SK-N-SH (cell line): ENCODE results near the gene FSTL5. TPM values are rescaled to one million over a fixed set of nuclear protein-coding genes. Genes with fewer than 3 reads are reported as not detected.

Source experiments
- CTCF ChIA-PET: fragments of 300-600, 350-600 bp; formaldehyde crosslinking; extraction: SDS; loops from one replicate; lab custom pipeline; 2021; lab: Yijun Ruan, JAX
- POLR2A ChIA-PET: fragments of 350-600 bp; sonication (Branson Sonifier 250); formaldehyde crosslinking; extraction: SDS; loops from one replicate; lab custom pipeline; 2020; ENCODE audit warnings: antibody characterized with exemption, inconsistent platforms; lab: Yijun Ruan, JAX
- DNase-seq: peaks from one replicate; pipeline ENCODE4 v3.0.0; 2012
- H2AFZ ChIP-seq: fragments of 200-600 bp; sonication (generic); 2 replicates; pipeline ENCODE4 v1.8.1; 2016; ENCODE audit warnings: antibody characterized with exemption, mild to moderate bottlenecking, low read depth
- H3F3A ChIP-seq: fragments of 200-600 bp; sonication (generic); replicated peaks from 2 replicates; pipeline ENCODE3; 2016; ENCODE audit warnings: antibody characterized with exemption, mild to moderate bottlenecking; ENCODE audit not compliant: insufficient read depth
- H3K27ac ChIP-seq, 2 experiments: fragments of 200-500 bp in 1 of 2; fragments of 200-600 bp in 1 of 2; sonication (Bioruptor generic) in 1 of 2; sonication (generic), shearing (Covaris generic) in 1 of 2; 2 replicates each; pipeline versions ENCODE4 v1.5.1 to v1.6.1; 2014 to 2016; ENCODE audit warnings: low read depth in 2 of 2, inconsistent platforms in 1 of 2, low read length in 1 of 2, mild to moderate bottlenecking in 1 of 2, mixed read lengths in 1 of 2
- H3K27me3 ChIP-seq: fragments of 200-600 bp; sonication (generic), shearing (Covaris generic); 2 replicates; pipeline ENCODE4 v1.6.1; 2016; ENCODE audit warnings: mixed run types; ENCODE audit not compliant: insufficient read depth
- H3K36me3 ChIP-seq, 2 experiments: fragments of 200-500 bp in 1 of 2; fragments of 200-600 bp in 1 of 2; sonication (Bioruptor generic) in 1 of 2; sonication (generic) in 1 of 2; replicated peaks in 1 of 2; 2 replicates each; pipeline versions ENCODE3 to v1.5.1; 2014 to 2016; ENCODE audit warnings: low read length in 1 of 2, mild to moderate bottlenecking in 1 of 2; ENCODE audit not compliant: insufficient read depth in 2 of 2, control insufficient read depth in 1 of 2
- H3K4me1 ChIP-seq, 2 experiments: fragments of 200-500 bp in 1 of 2; fragments of 200-600 bp in 1 of 2; sonication (Bioruptor generic) in 1 of 2; sonication (generic), shearing (Covaris generic) in 1 of 2; 2 replicates each; pipeline versions ENCODE4 v1.5.1 to v1.6.1; 2014 to 2016; ENCODE audit warnings: low read depth in 1 of 2, low read length in 1 of 2, mixed run types in 1 of 2; ENCODE audit not compliant: insufficient read depth in 2 of 2, control insufficient read depth in 1 of 2
- H3K4me2 ChIP-seq: fragments of 200-600 bp; sonication (generic), shearing (Covaris generic); 2 replicates; pipeline ENCODE4 v1.6.1; 2017; ENCODE audit warnings: mixed run types
- H3K4me3 ChIP-seq, 2 experiments: fragments of 200-500 bp in 1 of 2; fragments of 200-600 bp in 1 of 2; sonication (Bioruptor generic) in 1 of 2; sonication (generic), shearing (Covaris generic) in 1 of 2; 2 replicates each; pipeline versions ENCODE4 v1.5.1 to v1.8.1; 2014 to 2016; ENCODE audit warnings: low read depth in 2 of 2, inconsistent platforms in 1 of 2, low read length in 1 of 2, mild to moderate bottlenecking in 1 of 2, mixed read lengths in 1 of 2, moderate library complexity in 1 of 2
- H3K79me2 ChIP-seq: fragments of 200-600 bp; sonication (generic); 2 replicates; pipeline ENCODE4 v1.8.1; 2017; ENCODE audit warnings: mild to moderate bottlenecking; ENCODE audit not compliant: insufficient read depth
- H3K9ac ChIP-seq: fragments of 200-600 bp; sonication (generic); 2 replicates; pipeline ENCODE4 v1.6.1; 2017; ENCODE audit warnings: mixed run types
- H3K9me2 ChIP-seq: fragments of 200-600 bp; sonication (generic); 2 replicates; pipeline ENCODE4 v1.6.1; 2017; ENCODE audit warnings: mixed run types
- H3K9me3 ChIP-seq: fragments of 200-600 bp; sonication (generic); 2 replicates; pipeline ENCODE4 v1.6.1; 2017; ENCODE audit warnings: mixed run types, mild to moderate bottlenecking, moderate library complexity
- H4K20me1 ChIP-seq: fragments of 200-600 bp; sonication (generic); 2 replicates; pipeline ENCODE4 v1.6.1; 2017; ENCODE audit warnings: mild to moderate bottlenecking, mixed run types; ENCODE audit not compliant: insufficient read depth
- ELF1 ChIP-seq: IDR thresholded peaks from 2 replicates; pipeline ENCODE4 v1.4.0; 2012
- EP300 ChIP-seq, 2 experiments: IDR thresholded peaks; 2 replicates each; pipeline versions ENCODE4 v1.4.0 to v1.6.1; 2012; ENCODE audit warnings: borderline replicate concordance in 1 of 2, low read depth in 1 of 2, low read length in 1 of 2
- EZH2phosphoT487 ChIP-seq: fragments of 200-600 bp; sonication (generic); IDR thresholded peaks from 2 replicates; pipeline ENCODE4 v1.6.1; 2017; ENCODE audit warnings: low read depth, mixed run types, mild to moderate bottlenecking, antibody characterized with exemption, moderate library complexity, borderline replicate concordance
- FOSL2 ChIP-seq: IDR thresholded peaks from 2 replicates; pipeline ENCODE4 v1.4.0; 2012; ENCODE audit warnings: low read depth, mild to moderate bottlenecking, moderate library complexity, borderline replicate concordance
- FOXJ3 ChIP-seq: sonication (generic); formaldehyde crosslinking; IDR thresholded peaks from 2 replicates; pipeline ENCODE4 v1.5.1; 2020; ENCODE audit warnings: mild to moderate bottlenecking, missing genetic modification reagents
- FOXM1 ChIP-seq: IDR thresholded peaks from 2 replicates; pipeline ENCODE4 v1.4.0; 2012; ENCODE audit warnings: low read depth, mild to moderate bottlenecking
- GABPA ChIP-seq: IDR thresholded peaks from 2 replicates; pipeline ENCODE4 v1.4.0; 2012; ENCODE audit warnings: low read depth, mild to moderate bottlenecking
- GATA2 ChIP-seq: sonication (generic); formaldehyde crosslinking; IDR thresholded peaks from 2 replicates; pipeline ENCODE4 v1.5.0; 2020; ENCODE audit warnings: mild to moderate bottlenecking, missing genetic modification reagents
- JUND ChIP-seq: IDR thresholded peaks from 2 replicates; pipeline ENCODE4 v1.4.0; 2012
- MEF2A ChIP-seq: IDR thresholded peaks from 2 replicates; pipeline ENCODE4 v1.4.0; 2012; ENCODE audit warnings: low read depth, borderline replicate concordance
- MXI1 ChIP-seq: IDR thresholded peaks from 2 replicates; pipeline ENCODE4 v1.6.1; 2012; ENCODE audit warnings: mild to moderate bottlenecking, low read depth, low read length, improper control_type of control experiment
- POLR2AphosphoS5 ChIP-seq: IDR thresholded peaks from 2 replicates; pipeline ENCODE4 v1.6.1; 2012; ENCODE audit warnings: low read depth, low read length
- RAD21 ChIP-seq: IDR thresholded peaks from 2 replicates; pipeline ENCODE4 v1.6.1; 2012; ENCODE audit warnings: mild to moderate bottlenecking, low read length
- RFX5 ChIP-seq: IDR thresholded peaks from 2 replicates; pipeline ENCODE4 v1.6.1; 2012; ENCODE audit warnings: mild to moderate bottlenecking, improper control_type of control experiment, low read length
- SMC3 ChIP-seq: IDR thresholded peaks from 2 replicates; pipeline ENCODE4 v1.6.1; 2012; ENCODE audit warnings: low read depth, low read length, improper control_type of control experiment
- TAF1 ChIP-seq: IDR thresholded peaks from 2 replicates; pipeline ENCODE4 v1.6.1; 2012; ENCODE audit warnings: low read depth, mild to moderate bottlenecking, low read length, moderate library complexity, borderline replicate concordance
- TCF12 ChIP-seq: IDR thresholded peaks from 2 replicates; pipeline ENCODE4 v1.4.0; 2012
- TEAD4 ChIP-seq: IDR thresholded peaks from 2 replicates; pipeline ENCODE4 v1.4.0; 2012; ENCODE audit warnings: mild to moderate bottlenecking, borderline replicate concordance; ENCODE audit not compliant: insufficient read depth
- YY1 ChIP-seq: IDR thresholded peaks from 2 replicates; pipeline ENCODE4 v1.4.0; 2012; ENCODE audit warnings: low read depth, mild to moderate bottlenecking
- WGBS: methylation state at CpG from one replicate; pipeline ENCODE4 v1.1.6; 2017; ENCODE audit warnings: low lambda C conversion rate; 5-methylcytosine and 5-hydroxymethylcytosine counted together
- polyA plus RNA-seq, 3 experiments: library from polyadenylated mRNA; depleted of rRNA; stranded (reverse); fragments of >200 nt; gene quantifications; 2 replicates each; pipeline ENCODE4 v1.2.3, GENCODE V29; 2012
- TF ChIP-seq, protein P1 (sequence below): IDR thresholded peaks from 2 replicates; pipeline ENCODE4 v1.4.0; 2012; ENCODE audit warnings: low read depth, borderline replicate concordance
- TF ChIP-seq, protein P2 (sequence below): IDR thresholded peaks from 2 replicates; pipeline ENCODE4 v1.4.0; 2012; ENCODE audit warnings: low read depth, borderline replicate concordance
- TF ChIP-seq, protein P3 (sequence below): fragments of 150-350 bp; IDR thresholded peaks from 2 replicates; pipeline ENCODE4 v1.6.1; 2016; ENCODE audit warnings: mild to moderate bottlenecking, low read depth, low read length
- TF ChIP-seq, protein P4 (sequence below): IDR thresholded peaks from 2 replicates; pipeline ENCODE4 v1.4.0; 2012; ENCODE audit warnings: low read depth
- TF ChIP-seq, protein P5 (sequence below): fragments of 200-600 bp; sonication (generic); IDR thresholded peaks from 2 replicates; pipeline ENCODE4 v1.6.1; 2017; ENCODE audit warnings: antibody characterized with exemption, mild to moderate bottlenecking, moderate library complexity

Gene FSTL5
- polyA plus RNA-seq, 1 of the 3 experiments (the other 2 are of a cell fraction) = 0.07 TPM

DNA sequence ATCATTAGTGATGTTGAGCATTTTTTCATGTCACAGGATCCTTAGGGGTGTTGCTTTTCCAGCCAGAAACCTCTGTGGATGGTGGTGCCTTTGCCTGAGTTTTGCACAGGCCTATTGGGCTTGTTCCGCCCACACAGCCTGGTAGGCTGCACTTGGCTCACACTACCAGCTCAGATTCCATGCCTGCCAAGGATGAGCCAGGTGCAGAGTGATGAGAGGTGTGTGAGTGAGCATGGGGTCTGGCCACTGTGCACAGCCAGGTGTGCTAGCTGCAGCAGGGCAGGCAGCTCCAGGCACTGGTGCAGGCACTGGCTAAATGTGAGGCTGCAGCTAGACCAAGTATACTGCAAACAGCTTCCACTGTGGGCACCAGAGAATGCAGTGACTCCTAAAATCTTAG is 341.6 kb downstream of the FSTL5 start (continued):
- TF ChIP-seq, protein P1, sequence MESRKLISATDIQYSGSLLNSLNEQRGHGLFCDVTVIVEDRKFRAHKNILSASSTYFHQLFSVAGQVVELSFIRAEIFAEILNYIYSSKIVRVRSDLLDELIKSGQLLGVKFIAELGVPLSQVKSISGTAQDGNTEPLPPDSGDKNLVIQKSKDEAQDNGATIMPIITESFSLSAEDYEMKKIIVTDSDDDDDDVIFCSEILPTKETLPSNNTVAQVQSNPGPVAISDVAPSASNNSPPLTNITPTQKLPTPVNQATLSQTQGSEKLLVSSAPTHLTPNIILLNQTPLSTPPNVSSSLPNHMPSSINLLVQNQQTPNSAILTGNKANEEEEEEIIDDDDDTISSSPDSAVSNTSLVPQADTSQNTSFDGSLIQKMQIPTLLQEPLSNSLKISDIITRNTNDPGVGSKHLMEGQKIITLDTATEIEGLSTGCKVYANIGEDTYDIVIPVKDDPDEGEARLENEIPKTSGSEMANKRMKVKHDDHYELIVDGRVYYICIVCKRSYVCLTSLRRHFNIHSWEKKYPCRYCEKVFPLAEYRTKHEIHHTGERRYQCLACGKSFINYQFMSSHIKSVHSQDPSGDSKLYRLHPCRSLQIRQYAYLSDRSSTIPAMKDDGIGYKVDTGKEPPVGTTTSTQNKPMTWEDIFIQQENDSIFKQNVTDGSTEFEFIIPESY = no peak
- TF ChIP-seq, protein P2, sequence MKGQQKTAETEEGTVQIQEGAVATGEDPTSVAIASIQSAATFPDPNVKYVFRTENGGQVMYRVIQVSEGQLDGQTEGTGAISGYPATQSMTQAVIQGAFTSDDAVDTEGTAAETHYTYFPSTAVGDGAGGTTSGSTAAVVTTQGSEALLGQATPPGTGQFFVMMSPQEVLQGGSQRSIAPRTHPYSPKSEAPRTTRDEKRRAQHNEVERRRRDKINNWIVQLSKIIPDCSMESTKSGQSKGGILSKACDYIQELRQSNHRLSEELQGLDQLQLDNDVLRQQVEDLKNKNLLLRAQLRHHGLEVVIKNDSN = no peak
- TF ChIP-seq, protein P3, sequence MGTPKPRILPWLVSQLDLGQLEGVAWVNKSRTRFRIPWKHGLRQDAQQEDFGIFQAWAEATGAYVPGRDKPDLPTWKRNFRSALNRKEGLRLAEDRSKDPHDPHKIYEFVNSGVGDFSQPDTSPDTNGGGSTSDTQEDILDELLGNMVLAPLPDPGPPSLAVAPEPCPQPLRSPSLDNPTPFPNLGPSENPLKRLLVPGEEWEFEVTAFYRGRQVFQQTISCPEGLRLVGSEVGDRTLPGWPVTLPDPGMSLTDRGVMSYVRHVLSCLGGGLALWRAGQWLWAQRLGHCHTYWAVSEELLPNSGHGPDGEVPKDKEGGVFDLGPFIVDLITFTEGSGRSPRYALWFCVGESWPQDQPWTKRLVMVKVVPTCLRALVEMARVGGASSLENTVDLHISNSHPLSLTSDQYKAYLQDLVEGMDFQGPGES = no peak
- TF ChIP-seq FOXM1 (no peak), EZH2phosphoT487 (no peak), JUND (no peak), EP300 (IDR thresholded peaks at IDR 0.05; ENCODE audit: borderline replicate concordance in 1 of 2, low read depth in 1 of 2, low read length in 1 of 2) (no peak)

DNA sequence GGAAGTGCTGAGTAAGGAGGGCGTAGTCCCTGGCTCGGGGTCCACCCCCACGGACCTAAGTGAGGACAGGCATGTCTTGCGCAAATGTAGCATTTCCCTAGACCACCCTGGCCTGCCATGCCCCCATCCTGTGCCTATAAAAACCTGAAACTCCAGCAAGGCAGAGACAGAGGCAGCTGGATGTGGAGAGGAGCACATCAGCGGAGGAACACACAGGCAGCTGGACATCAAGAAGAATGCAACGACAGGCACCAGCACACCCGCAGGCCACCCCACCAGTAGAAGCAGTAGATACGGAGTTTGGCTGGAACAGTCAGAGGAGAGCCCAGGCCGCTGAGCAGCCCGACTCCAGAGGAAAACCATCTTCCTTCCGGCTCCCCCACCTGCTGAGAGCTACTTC is 345.9 kb downstream of the FSTL5 start:
- Histone ChIP-seq H3K9me2 (no peaks in the 10 kb centered on the region), H3K4me1 (no peaks in the 10 kb centered on the region), H3K4me3 (no peak overlapping the region), H3K27me3 (no peaks in the 10 kb centered on the region), H3K36me3 (no peaks in the 10 kb centered on the region), H3K9ac (no peak overlapping the region), H3K4me2 (no peak overlapping the region), H3F3A (no peaks in the 10 kb centered on the region), H2AFZ (no peak overlapping the region), H4K20me1 (no peaks in the 10 kb centered on the region), H3K9me3 (no peaks in the 10 kb centered on the region), H3K79me2 (no peaks in the 10 kb centered on the region), H3K27ac (no peak overlapping the region)
- DNase-seq = no peak
- ChIA-PET CTCF (no interaction called here), POLR2A (no interaction called here)
- 81% methylated on average over 9 of the region's 11 CpGs for WGBS
- TF ChIP-seq TEAD4 (no peak), GATA2 (CRISPR knock-in tag) (no peak), TCF12 (no peak), ELF1 (no peak), MEF2A (no peak), RFX5 (no peak), FOSL2 (no peak), YY1 (no peak), GABPA (no peak), POLR2AphosphoS5 (no peak), RAD21 (no peak), FOXM1 (no peak), MXI1 (no peak), TAF1 (no peak), SMC3 (no peak), FOXJ3 (no peak)
- TF ChIP-seq, protein P4, sequence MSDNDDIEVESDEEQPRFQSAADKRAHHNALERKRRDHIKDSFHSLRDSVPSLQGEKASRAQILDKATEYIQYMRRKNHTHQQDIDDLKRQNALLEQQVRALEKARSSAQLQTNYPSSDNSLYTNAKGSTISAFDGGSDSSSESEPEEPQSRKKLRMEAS = no peak
- TF ChIP-seq, protein P2 = no peak
- TF ChIP-seq, protein P5, sequence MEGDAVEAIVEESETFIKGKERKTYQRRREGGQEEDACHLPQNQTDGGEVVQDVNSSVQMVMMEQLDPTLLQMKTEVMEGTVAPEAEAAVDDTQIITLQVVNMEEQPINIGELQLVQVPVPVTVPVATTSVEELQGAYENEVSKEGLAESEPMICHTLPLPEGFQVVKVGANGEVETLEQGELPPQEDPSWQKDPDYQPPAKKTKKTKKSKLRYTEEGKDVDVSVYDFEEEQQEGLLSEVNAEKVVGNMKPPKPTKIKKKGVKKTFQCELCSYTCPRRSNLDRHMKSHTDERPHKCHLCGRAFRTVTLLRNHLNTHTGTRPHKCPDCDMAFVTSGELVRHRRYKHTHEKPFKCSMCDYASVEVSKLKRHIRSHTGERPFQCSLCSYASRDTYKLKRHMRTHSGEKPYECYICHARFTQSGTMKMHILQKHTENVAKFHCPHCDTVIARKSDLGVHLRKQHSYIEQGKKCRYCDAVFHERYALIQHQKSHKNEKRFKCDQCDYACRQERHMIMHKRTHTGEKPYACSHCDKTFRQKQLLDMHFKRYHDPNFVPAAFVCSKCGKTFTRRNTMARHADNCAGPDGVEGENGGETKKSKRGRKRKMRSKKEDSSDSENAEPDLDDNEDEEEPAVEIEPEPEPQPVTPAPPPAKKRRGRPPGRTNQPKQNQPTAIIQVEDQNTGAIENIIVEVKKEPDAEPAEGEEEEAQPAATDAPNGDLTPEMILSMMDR = no peak
- TF ChIP-seq, protein P3 = no peak
